ENCODE measurements around the gene ME1.
A peak's percentile ranks its signal among the peaks of the same experiment; 100 is the strongest.
"Not testable (repeated sequence)": the region's sequence is repeated elsewhere in the genome, so short reads cannot be mapped to it uniquely, and the experiment has no call there.

ME1 gene

GRCh38 chr6:83252719-83253118 is 178.1 kb downstream of the ME1 start:
- no peak for DNase-seq

DNA sequence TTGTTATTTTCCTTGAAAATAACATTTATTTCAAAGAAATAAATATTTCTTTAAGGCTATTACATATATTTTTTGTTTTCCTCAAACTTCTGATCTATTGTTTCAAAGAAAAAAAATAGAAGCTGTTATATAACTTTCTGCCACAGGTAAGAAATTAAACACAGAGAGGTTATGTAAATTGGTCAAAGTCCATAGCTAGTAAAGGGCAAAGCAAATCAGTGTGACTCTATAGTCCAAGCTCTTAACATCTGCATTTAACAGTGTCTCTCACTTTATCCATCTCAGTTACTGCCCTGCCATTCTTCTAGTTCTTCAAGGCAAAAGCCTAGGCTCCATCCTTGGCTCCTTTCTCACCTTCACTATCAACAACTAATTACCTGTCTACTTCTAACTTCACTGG is 180.6 kb downstream of the ME1 start:
- no peak for DNase-seq

GRCh38 chr6:83247471-83247870 is 183.4 kb downstream of the ME1 start:
- no peak for DNase-seq

GRCh38 chr6:83231146-83231545 is 199.7 kb downstream of the ME1 start:
- no peak for DNase-seq

GRCh38 chr6:83226517-83226916 is 204.3 kb downstream of the ME1 start:
- no peak for DNase-seq

- peak; percentile 69 for DNase-seq
These were observed 208.9 kb downstream of the ME1 start for GRCh38 chr6:83221889-83222479.

DNA sequence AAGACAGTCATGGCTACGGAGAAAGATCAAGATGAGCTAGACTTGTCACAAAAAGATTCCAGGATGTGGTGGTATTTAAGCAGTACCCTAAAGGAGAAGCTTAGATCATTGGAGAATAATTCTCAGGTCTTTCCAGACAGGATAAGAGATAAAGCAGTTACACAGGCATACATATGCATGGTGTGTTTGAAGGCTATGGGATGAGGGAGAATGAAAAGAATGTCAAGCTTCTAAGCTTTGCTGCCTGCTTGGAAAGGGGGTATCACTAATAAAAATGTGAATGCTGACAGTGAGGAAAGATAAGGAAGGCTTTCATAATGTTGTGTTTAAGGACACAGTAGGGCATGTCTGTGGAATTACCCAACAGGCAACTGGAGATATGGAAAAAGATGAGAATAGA is 209.6 kb downstream of the ME1 start:
- DNase-seq, result no peak

- DNase-seq, result no peak
These were observed 210.7 kb downstream of the ME1 start for GRCh38 chr6:83220121-83220520.

- DNase-seq, result no peak
These were observed 212.2 kb downstream of the ME1 start for GRCh38 chr6:83218646-83219045.

DNA sequence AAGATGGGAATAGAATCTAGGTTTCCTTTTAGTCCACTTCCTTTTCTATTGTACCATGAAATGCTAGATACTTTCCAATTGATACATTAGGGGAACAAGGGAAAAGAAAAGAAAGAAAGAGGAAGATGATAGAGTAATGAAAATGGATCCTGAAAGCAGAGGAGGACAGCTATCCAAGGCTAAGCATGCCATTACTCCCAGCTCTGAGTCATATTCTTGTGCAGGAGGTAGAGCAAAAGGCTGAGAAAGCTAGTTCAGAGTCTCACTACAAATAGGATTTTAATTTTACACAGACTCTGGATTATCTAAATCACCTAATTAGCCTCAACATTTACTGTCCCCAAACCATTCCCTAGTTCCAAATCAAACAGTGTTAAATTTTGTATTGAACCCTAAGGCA is 214.0 kb downstream of the ME1 start:
- no peak for DNase-seq

DNA sequence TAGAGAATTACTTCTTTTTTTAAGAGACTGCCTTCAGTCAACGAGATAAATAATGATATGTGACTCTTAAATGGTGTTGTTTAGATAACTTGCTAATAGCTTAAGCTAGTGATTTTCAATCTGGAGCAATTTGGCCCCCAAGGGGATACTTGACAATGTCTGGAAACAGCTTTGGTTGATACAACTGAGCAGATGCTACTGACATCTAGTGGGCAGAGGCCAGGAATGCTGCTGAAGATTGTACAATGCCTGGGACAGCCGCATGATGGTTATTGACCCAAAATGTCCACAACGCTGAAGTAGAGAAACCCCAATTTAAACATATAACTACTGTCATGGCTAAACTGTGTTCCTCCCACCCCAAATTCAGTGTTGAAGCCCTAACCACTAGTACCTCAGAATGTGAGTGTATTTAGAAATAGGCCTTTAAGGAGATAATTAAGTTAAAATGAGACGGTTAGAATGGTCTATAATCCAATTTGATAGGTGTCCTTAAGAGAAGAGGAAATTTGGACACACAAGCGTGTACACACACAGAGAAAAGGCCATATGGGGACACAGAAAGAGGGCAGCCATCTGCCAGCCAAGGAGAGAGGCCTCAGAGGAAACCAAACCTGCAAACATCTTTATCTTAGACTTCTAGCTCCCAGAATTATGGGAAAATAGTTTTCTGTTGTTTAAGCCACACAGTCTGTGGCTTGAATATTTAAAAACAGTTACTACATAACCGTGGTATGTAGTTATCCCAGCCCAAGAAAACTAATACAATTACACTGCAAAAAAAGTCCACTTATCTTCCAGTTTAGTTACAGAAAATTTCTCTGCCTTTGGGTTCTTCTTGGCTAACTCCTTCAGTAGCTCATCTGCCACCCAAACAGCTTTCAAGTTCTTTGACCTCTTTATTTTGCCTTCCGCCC is 215.5 kb downstream of the ME1 start:
- DNase-seq, result peak; percentile 75

DNA sequence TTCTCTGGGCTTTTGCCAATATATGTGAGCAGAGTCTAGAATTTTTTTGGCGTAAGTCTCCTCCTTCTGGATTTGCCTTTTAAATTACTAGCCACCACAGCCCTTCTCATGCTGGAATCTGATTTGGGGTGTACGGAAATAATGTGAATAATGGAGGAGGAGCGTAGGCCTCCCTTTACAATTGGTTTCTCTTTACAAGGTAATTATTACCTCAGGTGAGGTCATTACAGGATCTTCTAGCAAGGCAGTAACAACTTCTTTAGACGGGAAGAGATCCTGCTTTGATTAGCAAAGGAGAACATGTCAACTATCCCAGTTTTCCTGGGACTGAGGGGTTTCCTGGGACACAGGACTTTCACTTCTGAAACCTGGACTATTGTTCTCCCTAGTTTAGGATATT is 228.8 kb downstream of the ME1 start:
- no peak for DNase-seq

DNA sequence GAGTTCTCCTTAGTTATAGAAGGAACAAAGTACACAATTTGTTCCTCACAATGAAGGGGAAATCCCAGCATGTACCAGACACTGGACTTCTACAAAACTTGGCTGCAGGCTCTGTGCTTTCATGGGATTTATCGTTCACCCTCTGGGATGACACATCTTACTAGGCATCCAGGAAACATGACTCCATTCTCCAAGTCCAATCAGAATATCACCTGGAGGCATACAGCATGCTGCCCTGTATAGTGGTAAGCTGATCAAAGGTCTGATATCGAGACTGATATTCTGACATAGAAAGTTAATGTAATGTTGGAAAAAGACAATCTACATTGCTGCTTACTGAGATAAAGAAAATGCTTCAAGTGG is 231.0 kb downstream of the ME1 start:
- no peak for DNase-seq

DNA sequence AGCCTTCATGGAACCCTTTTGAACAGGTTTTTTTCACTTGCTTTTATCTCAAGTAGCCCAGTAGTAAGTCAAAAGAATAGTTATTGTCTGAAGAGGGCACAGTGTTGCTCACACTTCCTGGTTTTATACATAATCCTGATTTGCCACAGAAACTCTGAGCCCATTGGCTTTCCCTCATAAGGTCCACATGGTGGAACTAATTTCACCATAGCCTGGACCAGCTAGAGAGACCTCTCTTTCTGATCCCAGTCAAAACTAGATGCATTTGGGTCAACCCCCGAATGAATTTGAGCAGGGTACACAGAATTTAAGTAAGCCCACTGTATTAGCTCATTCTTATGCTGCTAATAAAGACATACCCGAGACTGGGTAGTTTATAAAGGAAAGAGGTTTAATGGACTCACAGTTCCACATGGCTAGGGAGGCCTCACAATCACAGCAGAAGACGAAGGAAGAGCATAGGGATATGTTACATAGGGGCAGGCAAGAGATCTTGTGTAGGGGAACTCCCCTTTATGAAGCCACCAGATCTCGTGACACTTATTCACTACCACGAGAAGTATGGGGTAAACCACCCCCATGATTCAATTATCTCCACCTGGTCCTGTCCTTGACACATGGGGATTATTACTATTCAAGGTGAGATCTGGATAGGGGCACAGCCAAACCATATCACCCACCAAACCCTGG is 231.5 kb downstream of the ME1 start:
- no peak for DNase-seq

GRCh38 chr6:83198486-83199172 is 232.2 kb downstream of the ME1 start:
- DNase-seq, result no peak

- peak; percentile 76 for DNase-seq
These were observed 236.9 kb downstream of the ME1 start for GRCh38 chr6:83193747-83194566.

- DNase-seq, result peak; percentile 96
These were observed 237.7 kb downstream of the ME1 start, which contains the start of the genes PGM3 and RWDD2A for GRCh38 chr6:83192871-83193746. Gene PGM3 (minus strand): TSS chr6:83193265. CDS start chr6:83191012, 2,253 bp downstream. Gene RWDD2A (plus strand): TSS chr6:83193357. CDS start chr6:83194452, 1,095 bp downstream.

DNA sequence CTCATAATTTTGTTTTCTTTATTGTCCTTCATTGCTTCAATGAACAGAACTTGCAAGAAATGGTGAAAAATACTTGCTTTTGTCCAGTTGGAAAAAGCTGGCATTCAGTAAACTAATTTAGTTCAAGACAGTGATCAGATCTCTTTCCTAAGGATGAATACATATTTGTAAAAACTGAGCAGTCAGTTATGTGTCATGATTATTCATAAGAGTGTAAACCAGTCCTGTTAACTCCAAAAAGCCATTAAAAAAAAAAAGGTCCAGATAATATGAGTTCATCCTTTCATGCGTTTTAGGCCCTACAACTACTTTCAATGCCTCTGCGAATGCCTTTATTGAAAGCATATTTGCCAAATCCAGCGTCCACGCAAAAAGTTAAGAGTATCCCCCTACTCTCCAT is 238.4 kb downstream of the ME1 start:
- no peak for DNase-seq

- DNase-seq, result not testable (repeated sequence)
These were observed 238.9 kb downstream of the ME1 start for GRCh38 chr6:83191974-83192373.

DNA sequence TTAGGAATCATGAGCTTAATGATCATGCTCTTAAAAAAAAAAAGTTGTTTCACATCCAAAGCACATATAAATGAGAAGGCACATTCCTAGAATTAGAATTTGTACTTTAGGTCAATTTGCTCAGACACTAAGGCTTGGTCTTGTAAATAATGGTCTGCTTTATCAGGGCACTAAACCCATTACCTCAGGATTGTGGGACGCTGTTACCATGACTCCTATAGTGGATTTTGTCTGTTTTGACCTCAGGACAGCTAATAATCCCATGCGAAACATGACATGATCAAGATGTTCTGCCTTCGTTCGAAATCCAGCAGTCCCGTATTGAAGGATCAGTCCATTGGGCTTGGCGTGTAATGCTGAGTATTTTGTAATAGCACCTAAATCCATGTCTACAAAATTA is 240.2 kb downstream of the ME1 start:
- DNase-seq, result no peak

DNA sequence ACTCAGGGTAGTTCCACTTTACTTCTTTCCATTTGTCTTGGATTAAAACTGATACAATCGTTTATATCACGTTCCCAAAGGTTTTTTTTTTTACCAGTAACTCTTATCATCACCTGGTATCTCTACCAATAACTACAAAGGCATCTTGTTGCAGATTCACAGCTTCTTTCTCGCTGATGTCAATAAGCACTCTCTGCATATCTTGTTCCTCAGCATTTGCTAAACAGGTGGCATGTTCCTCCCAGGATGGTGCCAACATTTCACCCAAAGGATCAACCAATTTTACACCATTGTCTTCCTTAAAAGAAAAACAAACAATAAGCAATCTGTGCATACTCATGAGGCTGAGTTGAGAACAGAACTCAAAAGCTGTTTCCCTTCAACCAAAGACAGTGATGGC is 242.3 kb downstream of the ME1 start:
- DNase-seq, result no peak
